Mesenteric fat pad (tissue), 1 donor: ENCODE measurements around the gene SCYGR8. TPM values are rescaled to one million over a fixed set of nuclear protein-coding genes. Genes with fewer than 3 reads are reported as not detected.
"Not testable (repeated sequence)": the region's sequence is repeated elsewhere in the genome, so short reads cannot be mapped to it uniquely, and the experiment has no call there.

Experiments used
- DNase-seq: peaks from one replicate; pipeline ENCODE4 v3.0.0-alpha.2; 2020; ENCODE audit warnings: low spot score
- long read RNA-seq: library from polyadenylated mRNA; unstranded; transcript quantifications from one replicate; pipeline ENCODE4 v2.0.0, GENCODE V29; 2020
- total RNA-seq: library from RNA; stranded (reverse); fragmentation: NEBNext Ultra II Directional; extraction: Animal tissue kit (Norgen Biotek cat#: 25700); gene quantifications from one replicate; pipeline ENCODE4 v1.2.1, GENCODE V29; 2021
- donor health status: DM: yes; HTN: yes; CAD: no.

The SCYGR8 gene, protein sequence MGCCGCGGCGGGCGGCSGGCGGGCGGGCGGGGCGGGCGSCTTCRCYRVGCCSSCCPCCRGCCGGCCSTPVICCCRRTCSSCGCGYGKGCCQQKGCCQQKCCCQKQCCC
- total RNA-seq: not detected
- long read RNA-seq: 0 reads

DNA sequence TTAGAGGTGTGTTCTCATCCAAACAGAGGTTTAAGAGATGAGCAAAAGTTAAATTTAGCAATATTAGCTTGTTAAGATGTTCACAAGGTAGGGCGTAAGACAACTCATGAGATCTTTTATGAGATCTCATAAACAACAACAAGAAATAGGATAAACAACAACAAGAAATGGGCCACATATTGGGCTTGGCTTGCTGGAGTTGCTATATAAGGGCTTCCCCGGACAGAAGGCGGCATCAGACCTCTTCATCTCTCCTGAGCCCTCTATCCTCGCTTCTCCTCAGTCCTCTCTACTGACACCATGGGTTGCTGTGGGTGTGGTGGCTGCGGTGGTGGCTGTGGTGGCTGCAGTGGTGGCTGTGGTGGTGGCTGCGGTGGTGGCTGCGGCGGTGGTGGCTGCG lies at the start of gene SCYGR8:
TSS of gene SCYGR8 (plus strand) at position 301 of the 400 bp plus-strand sequence. CDS start at position 301, 0 bp downstream.
- no peak for DNase-seq

DNA sequence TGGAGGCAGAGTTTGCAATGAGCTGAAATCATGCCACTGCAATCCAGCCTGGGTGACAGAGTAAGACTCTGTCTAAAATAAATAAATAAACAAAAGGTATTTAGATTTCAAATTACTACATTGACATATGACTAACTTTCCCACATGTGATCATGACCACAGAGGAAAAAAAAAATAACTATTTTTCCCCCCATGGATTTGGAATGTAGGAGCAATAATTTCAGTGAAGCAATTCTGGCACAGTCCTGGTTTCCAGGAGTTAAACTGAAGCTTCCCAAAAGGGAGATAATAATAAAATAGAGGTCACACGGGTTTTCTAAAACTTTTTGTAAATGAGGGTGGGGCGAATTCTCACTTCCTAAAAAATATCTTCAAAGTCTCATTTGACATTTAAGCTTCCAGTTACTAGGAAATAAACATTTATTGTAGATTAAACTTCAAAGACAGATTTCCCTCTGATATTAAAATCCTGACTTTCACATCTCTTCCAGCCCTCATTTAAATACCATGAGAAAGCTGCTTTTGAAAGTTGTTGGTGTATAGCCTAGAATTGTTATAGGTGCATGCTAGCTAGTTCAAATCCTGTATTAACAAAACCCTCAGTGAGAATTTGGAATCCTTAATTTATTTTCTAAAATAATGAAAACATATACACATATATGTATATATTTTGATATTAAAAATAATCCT lies 48.6 kb upstream of the SCYGR8 start:
- no peak for DNase-seq

DNA sequence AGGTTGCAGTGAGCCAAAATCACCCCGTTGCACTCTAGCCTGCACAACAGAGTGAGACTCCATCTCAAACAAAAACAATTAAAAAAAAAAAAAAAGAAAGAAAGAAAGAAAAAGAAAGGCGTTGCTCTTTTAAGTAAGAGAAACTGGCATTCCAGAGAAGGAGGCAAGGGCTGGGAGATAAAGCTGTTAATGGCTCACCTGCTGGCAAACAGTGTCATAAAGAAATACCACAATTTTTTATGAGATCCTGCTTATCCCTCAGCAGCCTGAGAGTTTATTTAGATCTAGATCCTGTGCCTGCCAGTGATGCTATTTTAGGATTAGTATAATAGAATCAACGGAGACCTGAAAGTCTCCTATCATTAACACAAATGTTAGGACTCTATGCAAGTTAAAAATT lies 44.1 kb upstream of the SCYGR8 start:
- no peak for DNase-seq

DNA sequence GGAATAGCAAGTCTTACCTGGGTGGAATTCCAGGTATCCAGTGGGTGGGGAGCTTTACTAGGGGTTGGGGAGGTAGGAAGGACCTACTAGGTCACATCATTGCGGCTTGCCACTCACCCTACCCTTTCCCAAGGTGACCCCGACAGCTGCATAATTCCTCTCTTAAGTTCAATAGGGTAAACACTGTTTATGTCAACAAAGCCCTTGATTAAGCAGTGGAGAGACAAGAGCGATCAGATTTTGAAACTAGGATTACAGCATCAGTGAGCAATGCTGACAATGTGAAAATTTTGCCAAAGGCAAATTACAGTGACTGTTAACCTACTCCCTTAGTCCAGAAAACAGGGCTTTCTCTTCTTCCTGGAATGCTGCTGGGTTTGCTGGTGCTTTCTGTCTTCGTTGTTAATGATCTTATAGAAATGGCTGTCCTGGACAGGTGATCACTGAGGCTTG lies 42.4 kb upstream of the SCYGR8 start:
- DNase-seq: no peak

DNA sequence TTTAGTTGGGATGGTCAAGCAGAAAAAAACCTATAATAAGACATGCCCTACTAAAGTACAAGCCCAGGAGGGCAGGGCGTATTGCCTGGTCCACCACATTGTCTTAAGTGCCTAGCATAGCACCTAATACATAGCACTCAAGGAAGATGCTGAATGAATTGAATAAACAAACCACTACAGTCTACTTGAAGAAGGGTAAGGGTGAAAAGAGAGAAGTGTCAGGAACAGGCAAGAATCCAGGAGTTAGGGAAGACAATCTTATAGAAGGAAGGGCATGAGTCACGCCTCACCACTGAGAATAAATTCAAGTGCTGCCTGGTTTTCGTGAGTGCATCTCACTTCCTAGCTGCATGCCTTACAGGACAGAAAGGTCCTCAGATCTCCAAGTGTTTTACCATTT lies 41.7 kb upstream of the SCYGR8 start:
- DNase-seq: no peak

DNA sequence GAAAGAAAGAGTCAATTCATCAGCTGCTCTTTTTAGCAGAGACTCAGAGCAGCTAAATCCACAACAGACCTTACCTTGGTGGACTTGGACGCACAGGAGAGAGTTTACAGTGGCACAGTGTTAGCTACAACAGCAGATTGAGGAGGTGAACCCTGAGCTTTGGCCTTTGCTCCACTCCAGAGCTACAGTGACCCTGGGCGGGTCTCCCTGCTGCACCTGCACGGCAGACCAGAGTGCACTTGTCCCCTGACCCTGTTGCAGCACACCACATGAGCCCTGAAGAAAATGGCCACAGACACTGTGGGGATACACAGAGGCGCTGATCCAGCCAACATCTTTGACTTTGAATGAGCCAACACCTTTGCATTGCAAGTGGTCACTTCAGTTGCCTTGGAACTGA lies 38.8 kb upstream of the SCYGR8 start:
- no peak for DNase-seq

DNA sequence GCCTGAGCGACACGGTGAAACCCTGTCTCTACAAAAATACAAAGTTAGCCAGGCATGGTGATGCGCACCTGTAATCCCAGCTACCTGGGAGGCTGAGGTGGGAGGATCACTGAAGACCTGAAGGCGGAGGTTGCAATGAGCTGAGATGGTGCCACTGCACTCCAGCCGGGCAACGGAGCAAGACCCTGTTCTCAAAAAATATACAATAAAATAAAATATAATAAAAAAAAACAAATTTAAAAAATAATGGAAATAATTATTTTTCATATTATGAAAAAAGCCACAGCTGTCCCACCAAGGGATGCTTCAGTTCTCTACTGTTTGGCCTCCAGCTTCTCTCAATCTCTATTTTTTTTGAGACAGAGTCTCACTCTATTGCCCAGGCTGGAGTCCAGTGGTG lies 38.3 kb upstream of the SCYGR8 start:
- no peak for DNase-seq

DNA sequence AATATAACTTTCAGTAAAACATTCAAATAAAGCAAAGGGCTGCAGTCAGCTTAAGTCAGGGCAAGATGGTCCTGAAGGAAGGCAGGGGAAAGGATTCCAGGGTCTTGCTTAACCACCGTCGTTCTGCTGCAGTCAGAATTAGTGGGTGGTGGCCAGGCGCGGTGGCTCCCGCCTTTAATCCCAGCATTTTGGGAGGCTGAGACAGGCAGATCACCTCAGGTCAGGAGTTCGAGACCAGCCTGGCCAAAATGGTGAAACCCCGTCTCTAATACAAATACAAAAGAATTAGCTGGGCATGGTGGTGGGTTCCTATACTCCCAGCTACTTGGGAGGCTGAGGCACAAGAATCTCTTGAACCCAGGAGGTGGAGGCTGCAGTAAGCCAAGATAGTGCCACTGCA lies 34.7 kb upstream of the SCYGR8 start:
- no peak for DNase-seq

DNA sequence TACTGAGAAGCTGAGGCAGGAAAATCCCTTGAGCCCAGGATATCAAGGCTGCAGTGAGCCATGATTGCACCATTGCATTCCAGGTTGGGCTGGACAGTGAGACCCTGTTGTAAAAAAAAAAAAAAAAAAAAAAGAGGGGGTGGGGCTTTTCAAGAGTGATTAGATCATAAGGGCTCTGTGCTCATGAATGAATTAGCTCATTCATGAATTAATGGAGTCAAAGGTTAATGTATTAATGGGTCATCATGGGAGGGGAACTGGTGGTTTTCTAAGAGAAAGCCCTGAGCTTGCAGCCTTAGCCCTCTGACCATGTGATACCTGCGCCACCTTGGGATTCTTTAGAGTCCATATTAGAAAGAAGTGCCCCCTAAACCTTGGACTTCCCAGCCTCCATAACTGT lies 32.4 kb upstream of the SCYGR8 start:
- no peak for DNase-seq

DNA sequence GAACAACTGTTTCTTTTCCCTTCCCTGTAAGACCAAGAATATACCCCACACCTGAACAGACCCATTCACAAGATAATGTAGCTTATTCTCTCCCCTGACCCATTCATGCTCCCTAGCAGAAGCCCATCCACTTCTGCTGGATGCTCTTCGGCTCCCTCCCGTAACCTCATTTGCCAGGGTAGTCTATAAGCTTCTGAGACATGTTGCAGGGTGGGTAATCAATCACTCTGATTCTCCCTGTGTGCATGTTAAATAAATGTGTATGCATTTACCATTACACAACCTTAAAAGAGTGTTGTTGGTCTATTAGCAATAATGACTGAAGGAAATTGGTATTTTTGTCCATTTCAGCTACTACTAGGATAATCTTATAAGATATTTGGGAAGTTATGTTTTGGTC lies 29.2 kb upstream of the SCYGR8 start:
- DNase-seq: no peak

DNA sequence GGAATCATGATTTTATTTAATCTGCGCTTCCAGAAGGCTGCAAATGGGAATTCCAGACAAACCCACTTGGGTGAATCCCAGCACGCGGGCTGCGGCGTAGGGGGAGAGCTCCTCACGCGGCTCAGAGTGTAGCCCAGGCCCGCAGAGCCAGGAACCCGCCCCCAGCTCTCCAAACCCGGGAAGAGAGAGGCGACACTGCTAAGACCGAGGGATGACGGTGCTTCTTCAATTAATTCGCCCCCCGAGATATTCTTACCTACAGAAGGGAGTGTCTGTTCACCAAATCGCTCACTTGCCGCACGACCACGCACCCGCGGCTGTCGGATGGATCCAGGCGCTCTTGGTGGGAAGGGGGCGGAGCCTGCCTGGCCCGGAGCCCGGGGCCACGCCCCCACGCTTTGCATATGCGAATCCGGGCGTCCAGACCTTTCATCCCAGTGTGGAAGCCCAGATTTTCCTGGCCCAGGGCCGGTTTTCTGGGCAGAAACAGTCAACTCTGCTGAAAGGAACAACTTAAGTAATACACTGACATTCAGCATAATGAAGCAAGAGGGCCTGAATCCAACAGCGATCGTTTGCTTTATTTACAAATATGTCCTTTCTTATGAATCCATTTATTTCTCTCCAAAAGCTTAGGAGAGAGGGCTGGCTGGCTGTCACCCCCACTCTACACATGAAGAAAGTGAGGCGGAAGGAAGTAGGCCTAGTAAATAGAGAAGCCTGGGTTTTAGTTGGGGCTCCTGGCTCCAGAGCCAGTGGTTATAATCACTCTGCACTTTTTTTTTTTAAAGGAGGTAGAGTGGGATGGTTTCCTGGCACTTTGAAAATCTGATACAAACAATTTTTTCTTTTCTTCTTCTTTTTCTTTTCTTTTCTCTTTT lies 27.8 kb upstream of the SCYGR8 start, which contains the start of gene SLC19A3:
TSS of gene SLC19A3 (minus strand) at position 342 of the 881 bp plus-strand sequence. CDS start 15,710 bp downstream, outside the sequence.
- DNase-seq: peak; percentile 96

DNA sequence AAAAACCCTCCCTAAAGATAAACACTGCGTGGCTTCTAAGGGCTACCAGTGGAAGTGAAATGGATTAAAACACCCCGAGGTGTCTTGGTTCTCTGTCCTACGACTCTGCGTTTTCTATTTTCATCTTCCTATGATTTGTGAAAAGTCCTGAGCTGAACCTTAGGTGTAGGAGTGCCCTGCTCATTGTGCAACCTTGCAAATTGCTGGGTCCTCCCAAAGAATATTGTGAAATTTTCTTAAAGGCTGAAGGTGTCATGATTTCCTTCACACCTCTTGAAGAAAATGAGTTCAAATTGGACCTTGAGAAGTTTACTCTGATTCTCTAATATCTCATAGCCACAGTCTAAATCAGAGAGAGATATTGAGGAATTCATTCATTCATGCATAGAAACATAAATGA lies 26.1 kb upstream of the SCYGR8 start:
- DNase-seq: no peak

DNA sequence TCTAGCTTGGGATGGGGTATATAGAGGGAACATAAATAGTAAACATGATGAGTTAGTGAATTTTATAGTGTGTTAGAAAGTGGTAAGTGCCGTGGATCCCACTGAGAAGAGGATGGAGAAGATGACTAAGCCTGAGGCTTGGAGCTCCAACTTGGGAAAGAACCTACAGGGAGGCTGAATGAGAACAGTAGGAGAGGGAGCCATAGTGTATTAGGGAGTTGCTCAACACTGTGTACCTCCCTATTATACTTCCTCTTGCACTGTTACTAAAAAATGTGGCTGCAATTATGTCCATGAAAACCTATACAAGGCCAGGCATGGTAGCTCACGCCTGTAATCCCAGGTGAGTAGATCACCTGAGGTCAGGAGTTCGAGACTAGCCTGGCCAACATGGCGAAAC lies 25.0 kb upstream of the SCYGR8 start:
- no peak for DNase-seq

DNA sequence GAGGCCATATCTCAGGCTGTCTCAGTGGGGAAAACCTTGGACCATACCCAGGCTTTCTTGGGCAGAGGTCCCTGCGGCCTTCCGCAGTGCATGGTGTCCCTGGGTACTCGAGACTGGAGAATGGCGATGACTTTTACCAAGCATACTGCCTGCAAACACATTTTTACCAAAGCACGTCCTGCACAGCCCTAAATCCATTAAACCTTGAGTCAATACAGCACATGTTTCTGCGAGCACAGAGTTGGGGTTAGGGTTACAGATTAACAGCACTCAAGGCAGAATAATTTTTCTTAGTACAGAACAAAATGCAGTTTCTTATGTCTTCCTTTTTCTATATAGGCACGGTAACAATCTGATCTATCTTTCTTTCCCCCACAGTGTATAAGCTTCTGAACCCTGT lies 22.9 kb upstream of the SCYGR8 start:
- not testable (repeated sequence) for DNase-seq

DNA sequence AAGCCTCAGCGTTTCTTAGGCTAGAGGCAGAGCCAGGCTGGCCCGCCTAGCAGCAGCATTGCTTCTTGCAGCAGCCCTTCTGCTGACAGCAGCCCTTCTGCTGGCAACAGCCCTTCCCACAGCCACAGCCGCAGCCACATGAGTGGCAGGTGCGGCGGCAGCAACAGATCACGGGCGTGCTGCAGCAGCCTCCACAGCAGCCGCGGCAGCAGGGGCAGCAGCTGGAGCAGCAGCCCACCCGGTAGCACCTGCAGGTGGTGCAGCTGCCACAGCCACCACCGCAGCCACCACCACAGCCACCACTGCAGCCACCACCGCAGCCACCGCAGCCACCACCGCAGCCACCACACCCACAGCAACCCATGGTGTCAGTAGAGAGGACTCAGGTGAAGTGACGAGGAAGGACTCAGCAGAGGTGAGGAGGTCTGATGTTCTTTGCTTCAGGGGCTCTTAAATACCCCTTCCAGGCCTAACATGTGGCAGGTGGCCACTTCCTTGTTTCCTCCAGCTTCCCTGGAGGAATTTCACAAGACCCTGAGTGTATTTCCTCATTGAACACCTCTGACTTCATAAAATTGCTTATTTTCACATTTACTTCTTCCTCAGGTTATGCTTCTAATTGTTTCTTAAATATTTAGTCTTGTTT lies 21.2 kb upstream of the SCYGR8 start, which contains the start of gene SCYGR6:
TSS of gene SCYGR6 (minus strand) at position 364 of the 646 bp plus-strand sequence. CDS start at position 364, 0 bp downstream.
- DNase-seq: no peak

DNA sequence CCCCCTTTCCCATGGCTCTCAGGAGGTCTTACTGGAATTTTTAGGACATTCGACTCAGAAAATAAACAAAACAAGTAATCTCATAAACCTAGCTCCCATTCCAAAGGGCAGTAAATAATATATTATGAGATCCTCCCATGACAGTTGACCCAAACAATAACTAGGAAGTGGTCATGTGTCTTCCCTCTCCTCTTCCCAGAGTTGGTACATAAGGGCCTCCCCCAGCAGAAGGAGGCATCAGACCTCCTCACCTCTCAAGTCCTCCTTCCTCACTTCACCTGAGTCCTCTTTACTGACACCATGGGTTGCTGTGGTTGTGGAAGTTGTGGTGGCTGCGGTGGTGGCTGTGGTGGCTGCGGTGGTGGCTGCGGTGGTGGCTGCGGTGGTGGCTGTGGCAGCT lies 17.7 kb upstream of the SCYGR8 start, which contains the start of gene SCYGR7:
TSS of gene SCYGR7 (plus strand) at position 301 of the 400 bp plus-strand sequence. CDS start at position 301, 0 bp downstream.
- DNase-seq: no peak

DNA sequence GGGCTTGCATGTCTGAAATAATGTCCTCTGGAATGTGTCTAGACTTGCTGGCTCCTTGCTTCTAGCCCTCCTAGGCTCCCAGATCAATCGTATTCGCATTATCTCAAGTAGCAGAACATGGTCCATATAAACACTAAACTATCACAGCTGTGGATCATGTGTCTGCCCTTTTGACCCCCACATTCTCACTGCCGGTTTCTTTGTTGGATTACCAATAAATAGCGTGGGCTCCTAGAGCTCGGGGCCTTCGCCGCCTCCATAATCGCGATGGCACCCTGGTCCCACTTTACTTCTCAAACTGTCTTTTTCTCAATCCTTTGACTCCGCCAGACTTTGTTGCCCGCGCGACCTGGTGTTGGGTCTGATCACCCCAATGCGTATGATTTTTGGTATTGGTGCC lies 6.3 kb upstream of the SCYGR8 start:
- peak; percentile 68 for DNase-seq

DNA sequence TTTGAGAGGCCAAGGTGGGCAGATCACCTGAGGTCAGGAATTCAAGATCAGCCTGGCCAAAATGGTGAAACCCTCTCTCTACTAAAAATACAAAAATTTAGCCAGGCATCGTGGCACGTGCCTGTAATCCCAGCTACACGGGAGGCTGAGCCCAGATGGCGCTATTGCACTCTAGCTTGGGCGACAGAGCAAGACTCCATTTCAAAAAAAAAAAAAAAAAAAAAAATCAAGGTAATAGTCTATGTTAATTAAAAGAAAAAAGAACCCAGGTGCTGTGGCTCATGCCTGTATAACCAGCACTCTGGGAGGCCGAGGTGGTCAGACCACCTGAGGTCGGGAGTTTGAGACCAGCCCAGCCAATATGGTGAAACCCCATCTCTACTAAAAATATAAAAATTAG lies 5.0 kb upstream of the SCYGR8 start:
- peak; percentile 28 for DNase-seq

DNA sequence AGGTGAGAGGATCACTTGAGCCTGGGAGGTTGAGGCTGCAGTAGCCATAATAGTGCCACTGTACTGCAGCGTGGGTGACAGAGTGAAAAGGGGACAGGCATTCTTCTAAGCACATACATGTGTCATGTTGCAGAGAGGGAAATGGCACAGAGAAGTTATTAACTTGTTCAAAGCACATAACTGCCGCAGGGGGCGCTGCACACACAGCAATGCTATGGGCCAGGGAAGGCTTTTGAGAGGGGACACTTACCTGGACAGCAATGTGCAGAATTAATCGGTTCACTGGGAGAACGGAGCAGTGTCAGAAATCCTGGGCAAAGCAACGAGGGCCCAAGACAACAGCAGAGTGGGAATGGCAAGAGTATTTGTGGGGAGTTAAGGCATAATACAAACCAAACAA lies 2.4 kb downstream of the SCYGR8 start:
- peak; percentile 51 for DNase-seq

DNA sequence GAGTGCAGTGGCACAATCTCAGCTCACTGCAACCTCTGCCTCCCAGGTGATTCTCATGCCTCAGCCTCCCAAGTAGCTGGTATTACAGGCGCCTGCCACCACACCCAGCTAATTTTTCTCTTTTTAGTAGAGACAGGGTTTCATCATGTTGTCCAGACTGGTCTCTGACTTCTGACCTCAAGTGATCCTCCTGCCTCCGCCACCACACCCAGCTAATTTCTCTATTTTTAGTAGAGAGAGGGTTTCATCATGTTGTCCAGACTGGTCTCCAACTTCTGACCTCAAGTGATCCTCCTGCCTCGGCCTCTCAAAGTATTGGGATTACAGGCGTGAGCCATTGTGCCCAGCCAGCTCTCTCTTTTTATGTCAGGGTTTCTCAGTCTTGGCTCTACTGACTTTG lies 10.6 kb downstream of the SCYGR8 start:
- DNase-seq: peak; percentile 35

DNA sequence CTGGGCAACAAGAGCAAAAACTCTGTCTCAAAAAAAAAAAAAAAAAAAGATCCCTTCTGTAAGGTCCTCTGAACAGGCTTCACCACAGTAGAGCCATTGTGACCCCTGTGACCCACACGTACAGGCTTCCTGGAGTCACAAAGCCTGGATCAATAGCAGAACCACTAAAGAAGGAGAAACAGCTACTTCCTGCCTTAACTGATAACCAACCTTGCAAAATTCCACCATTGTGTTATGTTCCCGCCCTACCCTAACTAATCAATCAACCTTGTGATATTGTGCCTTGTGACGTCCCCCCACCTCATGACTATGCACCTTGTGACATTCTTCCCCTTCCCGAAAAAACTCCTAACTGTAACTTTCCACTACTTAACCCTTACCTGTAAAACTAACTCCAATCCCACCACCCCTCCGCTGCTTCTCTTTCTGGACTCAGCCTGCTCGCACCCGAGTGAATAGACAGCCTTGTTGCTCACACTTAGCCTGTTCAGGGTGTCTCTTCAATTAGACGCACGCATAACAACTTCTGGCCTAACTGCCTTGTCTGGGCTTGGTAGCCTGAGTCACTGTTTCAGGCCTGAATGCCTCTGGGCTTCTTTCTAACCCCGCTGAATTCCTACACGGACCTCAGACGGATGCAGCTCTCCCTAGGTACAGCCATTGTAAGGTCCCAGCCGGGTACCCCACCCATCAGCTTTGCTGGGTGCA lies 13.9 kb downstream of the SCYGR8 start:
- DNase-seq: peak; percentile 64
